GM19467 (cell line): Measurements from ENCODE around the gene GNB1L.

Experiments
- ATAC-seq: cut with Tn5 transposase; IDR thresholded peaks from one replicate; pipeline ENCODE4 v1.9.1; 2021; ENCODE audit warnings: mild to moderate bottlenecking, moderate library complexity; ENCODE audit not compliant: unreplicated experiment

The GNB1L gene, protein sequence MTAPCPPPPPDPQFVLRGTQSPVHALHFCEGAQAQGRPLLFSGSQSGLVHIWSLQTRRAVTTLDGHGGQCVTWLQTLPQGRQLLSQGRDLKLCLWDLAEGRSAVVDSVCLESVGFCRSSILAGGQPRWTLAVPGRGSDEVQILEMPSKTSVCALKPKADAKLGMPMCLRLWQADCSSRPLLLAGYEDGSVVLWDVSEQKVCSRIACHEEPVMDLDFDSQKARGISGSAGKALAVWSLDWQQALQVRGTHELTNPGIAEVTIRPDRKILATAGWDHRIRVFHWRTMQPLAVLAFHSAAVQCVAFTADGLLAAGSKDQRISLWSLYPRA

GRCh38 chr22:19854778-19855503 is at the start of gene GNB1L, which contains the start of gene RTL10:
TSS of gene GNB1L (minus strand) at chr22:19854874. CDS start at chr22:19821355, 33,519 bp downstream.
TSS of gene RTL10 (minus strand) at chr22:19854874. CDS start at chr22:19852261, 2,613 bp downstream.
- ATAC-seq = peak; percentile 82

- no peak for ATAC-seq
These were observed 49.6 kb upstream of the GNB1L start for GRCh38 chr22:19904174-19904856.

DNA sequence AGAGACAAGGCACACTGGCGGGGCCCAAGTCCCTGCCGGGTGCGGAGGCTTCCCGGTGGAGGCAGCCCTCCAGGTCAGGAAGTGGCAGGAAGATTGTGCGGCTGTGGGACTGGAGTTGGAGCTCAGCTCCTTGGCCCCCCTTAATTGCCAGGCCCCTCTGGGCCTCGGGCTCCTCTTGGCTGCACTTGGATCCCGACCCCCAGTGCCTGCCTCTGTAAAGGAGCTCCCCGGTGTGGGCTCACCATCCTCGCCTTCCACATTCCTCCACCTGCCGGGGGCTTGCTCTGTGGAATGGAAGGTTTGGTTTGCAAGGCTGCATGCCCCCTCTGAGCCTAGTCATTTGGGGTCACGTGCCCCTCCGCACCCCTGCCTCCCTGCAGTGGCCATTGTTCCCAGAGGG is 48.8 kb upstream of the GNB1L start:
- no peak for ATAC-seq

DNA sequence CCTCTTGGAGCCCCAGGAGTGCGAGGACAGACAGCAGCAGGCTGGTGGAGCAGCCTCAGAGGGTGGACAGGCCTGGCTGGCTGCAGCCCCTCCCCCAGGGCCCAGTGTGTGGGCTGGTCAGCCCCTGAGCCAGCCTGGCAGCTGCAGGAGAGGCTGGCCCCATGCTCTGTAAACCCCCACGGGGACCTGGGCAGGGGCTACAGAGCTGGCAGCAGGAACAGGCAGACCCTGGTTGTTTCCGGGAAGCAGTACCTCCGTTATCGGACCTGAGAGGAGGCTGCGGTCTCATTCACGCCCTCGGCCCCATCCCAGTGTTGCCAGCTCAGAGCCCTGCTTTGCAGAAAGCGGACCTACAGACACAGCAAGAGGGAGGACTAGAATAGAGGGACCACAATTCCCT is 48.4 kb upstream of the GNB1L start:
- no peak for ATAC-seq

DNA sequence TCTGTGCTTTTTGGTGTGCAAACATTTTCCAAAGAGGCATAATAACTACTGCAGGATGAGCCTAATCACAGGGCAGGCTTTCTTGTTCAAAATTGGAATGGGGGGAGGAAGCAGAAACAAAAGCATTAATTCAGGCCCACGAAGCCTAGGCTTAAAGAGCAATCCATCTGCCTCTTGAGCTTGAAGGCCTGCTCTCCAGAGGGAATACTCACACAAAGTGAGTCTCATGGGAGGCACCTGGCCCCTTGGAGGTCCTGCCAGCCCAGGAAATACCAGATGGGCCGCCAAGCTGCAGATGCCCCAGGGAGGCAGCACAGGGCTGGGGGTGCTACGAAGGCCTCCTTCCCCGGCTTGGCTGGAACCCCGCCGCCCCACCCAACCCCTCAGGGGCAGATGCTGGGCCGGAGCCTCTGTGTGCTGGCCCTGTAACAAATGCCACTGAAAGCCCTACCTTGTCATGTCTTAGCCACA is 47.6 kb upstream of the GNB1L start:
- no peak for ATAC-seq

- ATAC-seq = no peak
These were observed 47.0 kb upstream of the GNB1L start for GRCh38 chr22:19901577-19902244.

DNA sequence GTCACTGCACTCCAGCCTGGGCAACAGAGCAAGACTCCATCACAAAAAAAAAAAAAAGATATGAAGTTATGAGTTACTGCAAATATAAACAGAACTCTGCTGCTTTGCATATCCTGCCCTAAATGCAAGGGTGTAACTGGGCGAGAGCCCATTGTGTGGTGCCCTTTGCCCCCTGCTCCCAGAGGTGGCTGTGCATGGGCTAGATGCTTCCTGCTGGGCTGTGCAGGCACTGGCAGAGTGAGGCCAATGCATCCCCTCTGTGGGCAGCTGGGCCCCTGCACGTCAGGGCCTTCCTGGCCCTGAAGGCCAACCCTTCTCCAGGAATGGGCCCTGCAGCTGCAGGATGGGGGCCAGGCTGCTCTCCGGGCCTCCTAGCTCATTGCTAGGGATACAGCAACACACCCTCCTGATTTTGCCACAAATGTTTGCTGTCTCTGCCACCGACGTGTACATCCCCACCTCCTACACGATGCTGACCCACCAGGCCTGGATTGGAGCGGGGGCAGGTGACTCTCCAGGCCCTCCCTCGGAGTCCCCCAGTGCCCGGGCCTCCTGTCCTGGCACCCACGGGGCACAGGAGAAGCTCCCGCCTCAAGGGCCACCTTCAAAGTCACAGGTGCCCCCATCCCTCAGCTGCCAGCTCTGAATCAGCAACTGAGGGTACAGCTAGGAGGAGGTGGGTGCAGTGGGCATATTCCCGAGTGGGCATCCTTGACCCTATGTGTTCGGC is 46.2 kb upstream of the GNB1L start:
- no peak for ATAC-seq

- no peak for ATAC-seq
These were observed 44.3 kb upstream of the GNB1L start for GRCh38 chr22:19898831-19899567.

DNA sequence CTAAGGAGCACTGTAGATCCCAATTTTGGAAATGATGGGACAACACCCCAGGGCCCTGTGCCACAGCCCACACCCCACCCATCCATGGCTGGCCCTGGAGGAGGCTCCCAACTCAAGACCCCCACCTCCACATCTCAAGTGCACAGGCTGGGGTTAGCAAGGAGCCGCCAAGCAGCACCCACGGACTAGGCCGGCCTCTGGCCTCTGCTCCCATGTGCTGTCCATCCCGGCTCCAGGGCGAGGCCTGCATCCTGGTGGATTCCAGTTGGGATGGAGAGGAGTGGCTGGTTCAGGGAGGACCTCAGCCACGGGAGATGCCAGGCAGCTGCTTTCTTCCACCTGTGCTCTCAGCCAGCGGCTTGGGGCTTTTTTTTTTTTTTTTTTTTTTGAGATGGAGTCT is 43.5 kb upstream of the GNB1L start:
- no peak for ATAC-seq

DNA sequence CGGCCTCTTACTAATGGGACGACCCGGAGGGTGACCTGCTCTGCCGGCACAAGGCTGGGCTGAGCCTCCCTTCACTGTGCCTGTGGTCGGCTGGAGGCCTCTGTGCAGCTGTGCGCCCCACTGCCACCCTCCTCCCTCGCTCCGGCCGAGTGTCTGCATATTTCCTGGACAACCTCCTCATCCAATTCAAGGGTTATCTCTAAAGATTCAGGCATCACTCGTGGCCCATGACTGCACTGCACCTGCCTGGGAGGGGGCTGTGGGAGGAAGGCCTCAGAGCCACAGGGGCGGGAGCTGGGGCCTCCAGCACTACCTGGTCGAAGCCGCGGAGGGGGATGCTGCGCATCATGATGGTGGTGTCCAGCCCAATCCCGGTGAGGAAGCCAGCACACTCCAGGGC is 43.1 kb upstream of the GNB1L start:
- ATAC-seq = no peak

- no peak for ATAC-seq
These were observed 42.1 kb upstream of the GNB1L start for GRCh38 chr22:19896665-19897355.

- no peak for ATAC-seq
These were observed 40.6 kb upstream of the GNB1L start for GRCh38 chr22:19895160-19895849.

GRCh38 chr22:19893363-19893762 is 38.7 kb upstream of the GNB1L start:
- ATAC-seq = no peak

DNA sequence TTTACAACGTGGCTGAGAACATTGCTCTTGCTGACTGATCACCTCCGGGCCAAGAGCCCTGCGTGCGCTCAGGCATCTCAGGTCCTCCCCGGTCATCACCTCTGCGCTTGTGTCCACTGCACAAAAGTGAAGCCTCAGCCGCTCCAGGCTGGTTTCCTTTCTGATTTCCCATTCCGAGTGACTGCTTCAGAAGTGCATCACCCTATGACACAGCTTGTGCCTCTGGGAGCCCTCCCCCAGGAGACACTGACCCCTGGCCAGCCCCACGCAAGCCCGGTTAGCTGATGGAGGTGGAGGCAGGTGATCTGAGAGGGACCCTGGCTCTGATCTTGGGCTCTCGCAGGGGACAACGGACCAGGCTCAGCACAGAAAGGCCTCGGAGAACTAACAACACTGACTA is 38.3 kb upstream of the GNB1L start:
- no peak for ATAC-seq

DNA sequence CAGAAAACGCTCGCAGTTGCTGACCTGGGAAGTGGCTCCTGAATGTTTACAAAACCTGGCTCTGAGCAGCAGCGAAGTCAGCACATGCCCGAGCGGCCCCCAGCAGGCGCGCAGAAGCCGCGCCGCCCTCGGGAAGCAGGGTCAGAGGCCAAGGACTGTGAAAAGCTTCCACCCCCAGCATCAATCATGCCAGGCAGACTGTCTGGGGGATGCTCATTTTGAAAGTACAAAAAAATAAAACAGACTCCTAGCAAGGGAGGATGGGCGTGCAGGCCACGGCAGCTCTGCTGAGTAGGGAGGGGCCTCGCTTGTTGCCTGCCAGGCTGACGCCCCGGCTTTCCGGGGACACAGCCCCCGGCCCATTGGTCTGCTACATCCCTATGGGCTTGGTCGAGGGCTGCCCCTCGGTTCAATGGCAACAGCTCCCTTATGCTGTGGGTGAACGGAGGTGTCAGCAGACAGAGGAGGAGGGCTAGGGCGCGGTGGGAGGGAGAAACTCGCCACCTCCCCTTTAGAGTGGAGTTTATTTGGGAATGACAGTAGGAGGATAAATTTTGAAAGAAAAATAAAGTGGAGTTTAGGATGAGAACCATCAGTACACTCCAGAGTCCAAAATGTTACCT is 37.7 kb upstream of the GNB1L start:
- ATAC-seq = no peak

GRCh38 chr22:19891317-19892256 is 36.9 kb upstream of the GNB1L start:
- ATAC-seq = no peak
